ENCODE data around the gene TTLL1.

DNA sequence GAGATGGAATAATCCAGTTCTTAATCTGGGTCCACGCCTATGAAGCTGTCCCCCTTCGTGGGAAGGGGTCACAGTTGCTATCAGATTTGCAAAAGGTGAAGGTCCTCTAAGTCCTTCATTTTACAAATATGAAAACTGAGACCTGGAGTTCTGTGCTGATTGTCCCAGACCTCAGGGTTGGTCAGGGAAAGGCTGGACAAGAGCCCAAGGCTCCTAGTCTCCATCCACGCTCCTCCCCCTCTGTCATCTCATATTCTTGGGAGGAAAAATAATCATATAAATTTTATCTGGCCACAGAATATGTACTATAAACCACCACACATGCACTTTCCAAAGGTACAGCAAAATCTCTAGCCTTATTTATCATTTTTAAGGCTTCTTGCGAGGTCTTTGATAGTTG is 79.7 kb downstream of the TTLL1 start:
- TF ChIP-seq, protein P1, sequence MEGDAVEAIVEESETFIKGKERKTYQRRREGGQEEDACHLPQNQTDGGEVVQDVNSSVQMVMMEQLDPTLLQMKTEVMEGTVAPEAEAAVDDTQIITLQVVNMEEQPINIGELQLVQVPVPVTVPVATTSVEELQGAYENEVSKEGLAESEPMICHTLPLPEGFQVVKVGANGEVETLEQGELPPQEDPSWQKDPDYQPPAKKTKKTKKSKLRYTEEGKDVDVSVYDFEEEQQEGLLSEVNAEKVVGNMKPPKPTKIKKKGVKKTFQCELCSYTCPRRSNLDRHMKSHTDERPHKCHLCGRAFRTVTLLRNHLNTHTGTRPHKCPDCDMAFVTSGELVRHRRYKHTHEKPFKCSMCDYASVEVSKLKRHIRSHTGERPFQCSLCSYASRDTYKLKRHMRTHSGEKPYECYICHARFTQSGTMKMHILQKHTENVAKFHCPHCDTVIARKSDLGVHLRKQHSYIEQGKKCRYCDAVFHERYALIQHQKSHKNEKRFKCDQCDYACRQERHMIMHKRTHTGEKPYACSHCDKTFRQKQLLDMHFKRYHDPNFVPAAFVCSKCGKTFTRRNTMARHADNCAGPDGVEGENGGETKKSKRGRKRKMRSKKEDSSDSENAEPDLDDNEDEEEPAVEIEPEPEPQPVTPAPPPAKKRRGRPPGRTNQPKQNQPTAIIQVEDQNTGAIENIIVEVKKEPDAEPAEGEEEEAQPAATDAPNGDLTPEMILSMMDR (IDR thresholded peaks at IDR 0.05; ENCODE audit: borderline replicate concordance, extremely low read depth, low read length, poor library complexity, severe bottlenecking) = no peak
- TF ChIP-seq EZH2 (IDR thresholded peaks at IDR 0.05; ENCODE audit: borderline replicate concordance, low read depth, low read length, severe bottlenecking) = no peak
